CD4-positive, alpha-beta T cell treated with Interleukin-4 for 1 hour (primary cell): ENCODE results near the gene CHMP4B.
A peak's percentile ranks its signal among the peaks of the same experiment; 100 is the strongest.

Experiments used
- DNase-seq, 2 donors: peaks; one replicate each; pipeline ENCODE4 v3.0.0-alpha.2; 2020 to 2022

Gene CHMP4B

DNA sequence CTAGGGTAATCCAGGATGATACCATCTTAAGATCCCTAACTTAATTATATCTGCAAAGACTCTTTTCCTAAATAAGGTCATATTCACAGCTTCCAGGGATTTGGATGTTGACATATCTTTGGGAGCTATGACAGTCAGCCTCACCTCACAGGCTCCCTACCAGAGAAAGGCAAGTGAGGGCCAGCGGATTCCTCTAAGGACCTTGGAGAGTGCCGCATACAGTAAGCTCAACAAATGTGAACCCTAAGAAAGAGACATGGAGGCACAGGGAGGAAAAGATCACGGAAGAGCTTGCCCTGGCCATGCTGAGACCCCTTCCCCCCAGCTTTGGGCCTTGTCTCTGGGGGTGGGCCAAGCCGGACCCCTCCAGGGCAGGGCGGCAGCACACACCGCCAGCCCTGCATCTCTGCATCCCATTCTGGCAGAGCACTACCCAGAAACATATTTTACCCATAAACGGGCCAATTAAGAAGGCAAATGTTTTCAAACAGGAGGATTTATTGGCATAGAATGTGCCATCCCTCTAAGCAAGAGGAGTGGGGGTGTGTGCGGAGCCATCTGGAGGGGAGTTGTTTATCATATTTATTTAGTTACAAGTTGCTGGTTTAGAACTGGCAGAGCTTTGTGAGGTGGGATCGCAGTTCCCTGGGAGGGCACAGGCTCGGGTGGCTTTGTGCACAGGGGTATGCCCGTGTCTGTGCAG lies 55.4 kb downstream of the CHMP4B start:
- DNase-seq: no peak

DNA sequence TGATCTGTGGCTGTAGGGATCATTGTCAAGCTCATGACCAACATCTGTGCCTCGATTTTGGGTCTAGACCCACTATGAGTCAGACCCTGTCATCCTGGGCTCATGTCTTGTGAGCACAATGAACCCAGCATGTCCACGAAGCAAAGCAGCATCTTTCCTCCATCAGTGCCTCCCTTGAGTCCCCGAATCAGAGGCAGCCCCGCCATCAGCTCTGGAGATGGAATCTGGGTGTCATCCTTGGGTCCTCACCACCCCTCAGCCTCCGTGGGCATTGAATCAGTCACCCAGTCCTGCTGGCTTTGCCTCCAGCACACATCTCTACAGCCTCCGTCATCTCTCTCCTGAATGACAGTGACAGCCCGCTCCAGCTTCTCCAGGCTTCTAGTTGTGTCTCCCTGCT lies 56.9 kb downstream of the CHMP4B start:
- DNase-seq: no peak

- no peak for DNase-seq
These were observed 57.4 kb downstream of the CHMP4B start for GRCh38 chr20:33868595-33868994.

DNA sequence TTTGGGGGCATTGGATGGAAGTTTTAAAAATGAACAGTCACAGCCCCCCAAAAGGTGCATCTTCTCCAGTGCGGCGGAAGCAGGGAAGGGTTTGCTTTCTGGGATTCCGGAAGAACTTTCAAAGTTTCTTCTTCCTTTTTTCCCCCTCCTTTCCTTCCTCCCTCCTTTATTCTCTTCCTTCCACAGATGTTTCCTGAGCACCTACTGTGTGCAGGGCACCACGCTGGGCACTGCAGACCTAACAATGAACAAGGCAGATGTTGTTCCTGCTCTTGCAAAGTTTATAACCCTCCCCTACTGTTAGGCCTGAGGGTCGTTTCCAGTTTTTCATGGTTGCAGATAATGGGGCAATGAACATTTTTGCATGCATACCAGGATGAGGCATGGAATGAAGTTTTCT lies 58.1 kb downstream of the CHMP4B start:
- DNase-seq: no peak

DNA sequence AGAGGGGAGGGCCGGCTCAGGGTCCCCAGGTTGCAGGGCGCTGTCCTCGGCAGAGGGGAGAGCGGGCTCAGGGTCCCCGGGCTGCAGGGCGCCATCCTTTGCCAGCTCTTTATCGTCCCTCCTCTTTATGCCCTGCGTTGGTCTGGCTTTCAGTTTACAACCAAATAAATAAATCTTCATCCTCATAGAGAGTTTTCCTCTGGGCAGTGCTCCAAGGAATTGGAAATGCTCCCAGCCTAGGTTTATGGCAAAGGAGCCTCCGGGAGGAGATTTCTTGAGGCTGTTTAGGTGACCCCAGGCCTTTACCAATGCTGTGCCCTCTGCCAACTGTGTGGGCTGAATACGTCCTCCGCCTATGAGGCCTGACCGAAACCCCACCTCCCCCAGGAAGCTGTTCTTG lies 60.2 kb downstream of the CHMP4B start:
- no peak for DNase-seq

- no peak for DNase-seq
These were observed 63.0 kb downstream of the CHMP4B start for GRCh38 chr20:33874129-33874528.

DNA sequence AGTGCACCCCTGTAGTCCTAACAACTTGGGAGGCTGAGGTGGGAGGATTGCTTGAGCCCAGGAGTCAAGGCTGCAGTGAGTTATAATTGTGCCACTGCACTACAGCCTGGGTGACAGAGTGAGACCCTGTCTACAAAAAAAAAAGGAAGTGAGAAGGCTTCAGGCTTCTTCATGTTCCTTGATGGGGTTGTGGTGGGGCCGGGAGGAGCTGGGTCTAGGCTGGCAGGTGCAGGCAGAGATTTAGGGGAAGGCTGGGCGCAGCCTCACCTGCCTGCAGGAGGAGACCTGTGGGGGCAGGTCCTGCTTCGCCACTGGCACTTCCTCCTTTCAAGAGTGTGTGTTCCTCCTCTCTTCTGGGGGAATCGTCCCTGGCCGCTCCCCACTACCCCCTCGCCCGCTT lies 63.9 kb downstream of the CHMP4B start:
- DNase-seq: peak in 1 of 2 donors; percentile 45

DNA sequence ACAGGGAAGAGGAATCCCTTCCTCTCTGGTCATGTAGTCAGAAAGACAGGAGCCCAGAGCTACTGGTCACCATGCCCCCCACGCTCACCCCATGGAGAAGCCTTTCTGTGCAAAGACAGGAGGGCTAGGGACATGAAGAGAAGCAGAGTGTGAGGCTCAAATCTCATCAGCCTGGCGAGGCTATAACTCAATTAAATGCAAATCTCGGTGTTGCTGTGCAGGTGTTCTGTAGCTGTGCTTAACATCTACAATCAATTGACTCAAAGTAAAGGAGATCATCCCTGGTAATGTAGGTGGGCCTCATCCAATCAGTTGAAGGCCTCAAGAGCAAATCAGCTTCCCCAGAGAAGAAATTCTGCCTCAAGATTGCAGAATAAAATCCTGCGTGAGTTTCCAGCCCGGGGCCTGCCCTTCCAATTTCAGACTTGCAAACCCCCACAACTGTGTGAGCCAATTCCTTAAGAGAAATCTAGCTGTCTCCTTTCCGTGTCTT lies 64.4 kb downstream of the CHMP4B start:
- DNase-seq: no peak

DNA sequence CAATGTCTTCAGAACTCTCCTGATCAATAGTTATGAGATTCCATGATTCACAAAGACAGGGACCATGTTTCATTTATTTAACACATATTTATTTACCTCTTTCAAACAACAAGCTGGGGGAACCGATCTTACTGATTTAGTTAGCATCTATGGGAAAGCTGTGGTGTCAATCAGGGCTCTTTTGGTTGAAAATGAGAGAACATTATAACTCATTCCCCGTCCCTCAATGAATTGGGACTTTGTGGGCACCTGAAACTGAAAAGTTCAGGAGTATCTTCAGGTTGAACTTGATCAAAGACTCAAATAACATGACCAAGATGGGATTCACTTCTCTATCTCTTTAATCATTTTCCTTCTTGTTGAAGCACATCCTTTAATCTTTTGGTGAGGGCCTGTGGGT lies 67.4 kb downstream of the CHMP4B start:
- DNase-seq: no peak

DNA sequence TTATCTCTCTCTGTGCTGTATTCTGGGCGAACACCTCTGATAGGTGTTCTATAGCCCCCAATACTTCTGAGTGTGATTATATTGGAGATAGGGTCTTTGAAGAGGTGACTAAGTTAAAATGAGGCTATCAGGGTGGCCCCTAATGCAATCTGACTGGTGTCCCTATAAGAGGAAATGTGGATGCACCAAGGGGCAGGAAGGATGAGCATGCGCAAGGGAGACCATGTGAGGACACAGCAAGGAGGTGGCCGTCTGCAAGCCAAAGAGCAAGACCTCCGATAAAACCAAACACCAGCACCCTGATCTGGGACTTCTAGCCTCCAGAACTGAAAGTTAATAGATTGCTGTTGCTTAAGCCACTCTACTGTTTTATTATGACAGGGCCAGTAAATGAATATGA lies 69.2 kb downstream of the CHMP4B start:
- no peak for DNase-seq

DNA sequence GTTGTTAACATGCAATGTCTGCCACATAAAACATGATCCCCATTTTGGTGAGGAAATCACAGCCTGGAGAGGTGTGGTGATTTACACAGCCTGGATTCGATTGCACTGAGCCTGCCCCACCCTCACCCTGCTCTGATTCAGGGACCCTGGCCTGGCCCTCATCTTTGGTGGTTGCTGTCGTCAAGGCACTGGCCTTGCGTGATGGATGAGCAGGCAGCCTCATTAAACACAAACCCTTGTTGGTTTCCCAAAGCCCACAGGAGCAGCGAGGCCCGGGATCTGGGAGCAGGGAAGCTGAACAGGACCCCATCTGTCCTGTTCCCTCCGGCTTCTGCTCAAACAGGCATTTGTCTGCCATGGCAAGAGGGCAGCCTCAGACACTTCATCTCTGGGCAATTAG lies 70.8 kb downstream of the CHMP4B start:
- DNase-seq: no peak

DNA sequence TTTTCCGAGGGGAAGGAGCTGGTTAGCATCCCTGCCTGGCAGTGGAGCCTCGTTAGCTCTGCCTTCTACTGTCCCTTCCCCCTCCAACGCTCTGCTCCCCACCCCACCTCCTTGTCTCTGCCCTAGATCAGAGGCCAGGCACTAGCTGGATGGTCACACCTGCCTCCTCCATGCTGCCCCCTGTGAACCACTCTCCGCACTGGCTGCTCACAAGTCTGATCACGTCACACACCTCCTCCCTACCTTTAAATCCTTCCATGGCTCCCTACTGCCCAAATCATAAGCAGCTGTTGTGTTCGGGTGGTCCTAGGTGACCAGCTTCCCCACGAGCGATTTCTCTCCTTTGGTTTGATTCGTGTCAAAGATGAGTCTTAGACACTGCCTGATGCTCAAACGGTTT lies 71.3 kb downstream of the CHMP4B start:
- DNase-seq: no peak

- no peak for DNase-seq
These were observed 72.0 kb downstream of the CHMP4B start for GRCh38 chr20:33883164-33883563.

DNA sequence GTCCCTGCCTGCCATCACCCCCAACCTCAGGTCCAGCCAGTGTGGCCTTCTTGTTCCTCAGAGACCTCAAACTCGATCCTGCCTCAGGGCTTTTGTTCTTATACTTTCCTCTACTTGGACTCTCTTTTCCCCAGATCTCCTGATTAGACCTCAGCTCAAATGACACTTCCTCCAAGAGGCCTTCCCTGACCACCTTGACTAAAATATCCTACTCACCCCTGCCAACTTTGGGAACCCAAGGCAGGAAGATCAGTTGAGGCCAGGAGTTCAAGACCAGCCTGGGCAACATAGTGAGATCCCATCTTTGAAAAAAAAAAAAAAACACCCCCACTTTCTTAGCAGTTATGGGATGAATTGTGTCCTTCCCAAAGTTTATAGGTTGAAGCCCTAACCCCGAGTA lies 73.5 kb downstream of the CHMP4B start:
- no peak for DNase-seq

- no peak for DNase-seq
These were observed 78.2 kb downstream of the CHMP4B start for GRCh38 chr20:33889312-33889711.

- DNase-seq: no peak
These were observed 79.4 kb downstream of the CHMP4B start for GRCh38 chr20:33890557-33890956.

GRCh38 chr20:33893314-33893713 lies 82.2 kb downstream of the CHMP4B start:
- no peak for DNase-seq

- no peak for DNase-seq
These were observed 83.7 kb downstream of the CHMP4B start for GRCh38 chr20:33894798-33895197.

DNA sequence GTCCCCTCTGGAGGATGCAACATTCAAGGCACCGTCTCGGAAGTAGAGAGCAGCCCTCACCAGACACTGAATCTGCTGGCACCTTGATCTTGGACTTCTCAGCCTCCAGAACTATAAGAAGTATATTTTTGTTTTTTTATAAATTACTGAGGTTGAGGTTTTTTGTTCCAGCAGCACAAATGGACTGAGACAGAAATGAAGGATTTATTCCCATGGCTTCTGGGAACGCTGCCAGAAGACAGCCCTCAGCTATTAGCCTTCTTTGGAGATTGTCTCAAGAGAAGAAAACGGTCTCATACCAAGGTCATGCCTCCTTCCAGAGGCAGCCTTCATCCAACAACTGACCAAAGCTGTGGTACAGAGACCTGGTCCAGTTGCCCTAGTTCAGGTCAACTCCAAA lies 85.4 kb downstream of the CHMP4B start:
- DNase-seq: no peak

DNA sequence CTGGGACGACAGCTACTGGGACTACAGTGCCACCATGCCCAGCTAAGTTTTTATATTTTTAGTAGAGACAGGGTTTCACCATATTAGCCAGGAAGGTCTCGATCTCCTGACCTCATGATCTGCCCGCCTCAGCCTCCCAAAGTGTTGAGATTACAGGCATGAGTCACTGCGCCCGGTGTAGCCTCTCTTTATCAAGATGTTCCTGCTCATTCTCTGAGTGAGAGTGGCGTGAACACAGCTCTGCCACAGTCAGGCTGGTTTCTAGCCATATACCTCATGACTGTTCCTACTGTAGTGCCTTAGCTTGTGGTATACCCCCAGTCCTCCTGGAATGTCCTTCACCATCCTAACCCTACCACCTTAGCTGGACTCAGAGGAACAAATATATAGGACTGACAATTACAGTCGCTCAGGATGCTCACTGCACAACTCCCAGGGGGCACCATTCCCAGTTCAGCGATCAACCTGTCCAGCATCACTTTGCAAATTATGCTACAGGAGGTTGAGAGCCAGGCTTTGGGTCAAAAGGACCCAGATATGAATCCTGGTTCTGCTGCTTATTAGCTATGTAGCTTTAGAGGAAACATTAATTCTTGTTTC lies 86.3 kb downstream of the CHMP4B start:
- DNase-seq: no peak

- no peak for DNase-seq
These were observed 88.0 kb downstream of the CHMP4B start for GRCh38 chr20:33899106-33899505.

DNA sequence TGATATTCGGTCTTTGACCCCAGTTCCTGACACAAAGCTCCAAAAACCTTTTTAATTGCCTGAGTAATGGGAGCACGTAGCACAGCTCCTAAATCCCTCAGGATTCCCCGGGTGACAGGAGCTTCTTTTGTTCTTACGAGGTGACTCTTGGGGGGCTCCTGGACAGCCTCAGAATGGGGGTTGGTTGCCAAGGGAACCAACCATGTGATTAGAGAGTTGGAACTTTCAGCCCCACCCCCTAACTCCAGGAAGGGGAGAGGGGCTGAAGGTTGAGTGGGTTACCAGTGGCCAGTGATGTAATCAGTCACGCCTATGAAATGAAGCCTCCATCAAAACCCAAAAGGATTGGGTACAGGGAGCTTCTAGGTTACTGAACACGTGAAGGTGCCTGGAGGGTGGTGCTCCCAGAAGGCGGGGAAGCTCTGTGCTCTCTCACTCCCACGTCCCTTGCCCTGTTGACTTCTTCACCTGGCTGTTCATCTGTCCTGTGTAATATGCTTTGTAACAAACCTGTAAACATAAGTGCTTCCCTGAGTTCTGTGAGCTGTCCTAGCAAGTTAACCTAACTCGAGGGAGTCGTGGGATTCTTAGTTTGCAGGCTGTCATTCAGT lies 89.5 kb downstream of the CHMP4B start:
- DNase-seq: no peak

DNA sequence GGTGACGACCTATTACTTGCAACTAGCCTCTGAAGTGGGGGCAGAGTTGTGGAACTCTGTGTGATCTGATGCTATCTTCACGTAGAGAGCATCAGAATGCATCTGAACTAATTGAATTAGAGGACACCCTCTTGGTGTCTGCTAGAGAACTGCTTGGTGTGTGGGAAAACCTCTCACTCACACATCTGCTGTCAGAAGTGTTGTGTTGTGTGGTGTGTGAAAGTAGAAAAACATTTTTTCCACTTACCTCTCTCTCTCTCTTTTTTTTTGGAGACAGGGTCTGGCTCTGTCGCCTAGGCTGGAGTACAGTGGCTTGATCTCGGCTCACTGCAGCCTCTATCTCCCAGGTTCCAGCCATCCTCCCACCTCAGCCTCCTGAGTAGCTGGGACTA lies 90.0 kb downstream of the CHMP4B start:
- DNase-seq: no peak

- DNase-seq: no peak
These were observed 90.9 kb downstream of the CHMP4B start for GRCh38 chr20:33902011-33902410.
